Activated B cell treated with CpG ODN at 0.5 μM for 24 hours (primary cell): ENCODE results near the gene OTUD7B. TPM values are rescaled to one million over a fixed set of nuclear protein-coding genes. Genes with fewer than 3 reads are reported as not detected.

Experiments used
- ATAC-seq: fragments of 200-7000 bp; cut with Tn5 transposase; one replicate; pipeline ENCODE4 v1.10.0; 2021; ENCODE audit warnings: low read depth, mild to moderate bottlenecking, moderate library complexity
- CTCF ChIA-PET: fragments of 350-600 bp; sonication (Branson Sonifier 250); formaldehyde crosslinking; loops from one replicate; lab custom pipeline; 2021; ENCODE audit warnings: antibody characterized with exemption; lab: Charles Lee
- POLR2A ChIA-PET: fragments of 350-600 bp; sonication (Branson Sonifier 250); formaldehyde crosslinking; loops from one replicate; lab custom pipeline; 2021; ENCODE audit warnings: antibody characterized with exemption; lab: Charles Lee
- DNase-seq: peaks from one replicate; pipeline ENCODE4 v3.0.0; 2022
- H3K27ac Mint-ChIP-seq: one replicate; pipeline ENCODE4 v1.8.0; 2020; ENCODE audit warnings: mixed read lengths
- H3K27me3 Mint-ChIP-seq: one replicate; pipeline ENCODE4 v1.8.0; 2021; ENCODE audit warnings: mixed read lengths
- H3K36me3 Mint-ChIP-seq: one replicate; pipeline ENCODE4 v1.8.0; 2021; ENCODE audit warnings: low read depth, mixed read lengths
- H3K4me1 Mint-ChIP-seq: one replicate; pipeline ENCODE4 v1.8.0; 2021; ENCODE audit warnings: mixed read lengths
- H3K4me3 Mint-ChIP-seq: one replicate; pipeline ENCODE4 v1.8.0; 2020; ENCODE audit warnings: mild to moderate bottlenecking, mixed read lengths
- H3K9me3 Mint-ChIP-seq: one replicate; pipeline ENCODE4 v1.8.0; 2020; ENCODE audit warnings: mixed read lengths
- CTCF ChIP-seq: fragments of 200-600 bp; IDR thresholded peaks from one replicate; pipeline ENCODE4 v1.8.0; 2022; ENCODE audit warnings: antibody characterized with exemption, mild to moderate bottlenecking
- intact Hi-C: fragments of 100-400 bp; cut with micrococcal nuclease; formaldehyde crosslinking; loops from one replicate; pipeline ENCODE4 v1.15.1; 2024
- total RNA-seq: library from RNA; stranded (reverse); gene quantifications from 2 replicates; pipeline ENCODE4 v1.2.3, GENCODE V29; 2022

OTUD7B gene
- total RNA-seq, 1 donor from 2014 or later: 4.3 TPM

GRCh38 chr1:149967646-149968045 is 42.9 kb downstream of the OTUD7B start:
- H3K27me3 Mint-ChIP-seq: no peaks in the 10 kb centered on the region
- H3K4me3 Mint-ChIP-seq: no peak overlapping the region
- ChIA-PET POLR2A (no interaction called here), CTCF (no interaction called here)
- TF ChIP-seq CTCF: no peak
- intact Hi-C loops: no loop called here
- H3K4me1 Mint-ChIP-seq: no peaks in the 10 kb centered on the region
- no peak overlapping the region for H3K27ac Mint-ChIP-seq
- H3K9me3 Mint-ChIP-seq: no peaks in the 10 kb centered on the region
- ATAC-seq: no peak
- peaks cover 8% of the 10 kb centered on the region for H3K36me3 Mint-ChIP-seq
- no peak for DNase-seq

GRCh38 chr1:149967041-149967440 is 43.5 kb downstream of the OTUD7B start:
- Mint-ChIP-seq H3K36me3 (peaks cover 8% of the 10 kb centered on the region), H3K4me1 (peaks cover 3% of the 10 kb centered on the region), H3K4me3 (no peak overlapping the region), H3K27ac (no peak overlapping the region), H3K27me3 (no peaks in the 10 kb centered on the region), H3K9me3 (no peaks in the 10 kb centered on the region)
- TF ChIP-seq CTCF: no peak
- ATAC-seq (no peak), DNase-seq (no peak)
- ChIA-PET CTCF (no interaction called here), POLR2A (no interaction called here)
- intact Hi-C loops: no loop called here

- intact Hi-C loops: no loop called here
- Mint-ChIP-seq H3K4me1 (peaks cover 4% of the 10 kb centered on the region), H3K36me3 (peaks cover 8% of the 10 kb centered on the region), H3K27me3 (no peaks in the 10 kb centered on the region), H3K9me3 (no peaks in the 10 kb centered on the region), H3K27ac (no peak overlapping the region), H3K4me3 (no peak overlapping the region)
- TF ChIP-seq CTCF: no peak
- DNase-seq (no peak), ATAC-seq (no peak)
- CTCF ChIA-PET: interaction anchor here (0.6 kb wide), 1 partner anchor 203 kb away, joined by 4 read pairs; no protein-coding TSS in a partner anchor
- POLR2A ChIA-PET: no interaction called here
Measured at GRCh38 chr1:149966405-149966804, 44.1 kb downstream of the OTUD7B start.

- no peaks in the 10 kb centered on the region for H3K27me3 Mint-ChIP-seq
- ATAC-seq: no peak
- no peak overlapping the region for H3K4me3 Mint-ChIP-seq
- H3K36me3 Mint-ChIP-seq: peaks cover 3% of the 10 kb centered on the region
- TF ChIP-seq CTCF: no peak
- no peaks in the 10 kb centered on the region for H3K9me3 Mint-ChIP-seq
- ChIA-PET POLR2A (no interaction called here), CTCF (interaction anchor here (0.7 kb wide), 1 partner anchor 85 kb away, joined by 3 read pairs; no protein-coding TSS in a partner anchor)
- DNase-seq: no peak
- H3K27ac Mint-ChIP-seq: no peak overlapping the region
- peaks cover 4% of the 10 kb centered on the region for H3K4me1 Mint-ChIP-seq
- intact Hi-C loops: no loop called here
Measured at GRCh38 chr1:149965440-149965839, 45.1 kb downstream of the OTUD7B start.

GRCh38 chr1:149963358-149963757 is 47.2 kb downstream of the OTUD7B start:
- intact Hi-C loops: loop anchor here (2.0 to 5.0 kb wide), 2 partner anchors 49 to 109 kb away; partner anchors contain the start of gene OTUD7B
- CTCF ChIA-PET: interaction anchor here (1.0 to 3.3 kb wide), 12 partner anchors 21 to 259 kb away, joined by 3 to 57 read pairs (median 6); no protein-coding TSS in a partner anchor
- DNase-seq: no peak
- POLR2A ChIA-PET: no interaction called here
- ATAC-seq: no peak
- Mint-ChIP-seq H3K27me3 (no peaks in the 10 kb centered on the region), H3K36me3 (peaks cover 3% of the 10 kb centered on the region), H3K4me3 (no peak overlapping the region), H3K27ac (no peak overlapping the region), H3K9me3 (no peaks in the 10 kb centered on the region), H3K4me1 (peaks cover 4% of the 10 kb centered on the region)
- no peak for TF ChIP-seq CTCF
